ENCODE results near the gene MSH3. TPM values are rescaled to one million over a fixed set of nuclear protein-coding genes. Genes with fewer than 3 reads are reported as not detected.

MSH3 gene
- total RNA-seq, 8 experiments from 2014 or later: 9.7 to 25.1 (median 15.7) TPM

- WGBS, 10 experiments: 30 to 93% (median 80%) methylated on average over 1 to 3 of the region's 5 CpGs; no CpG with 5 or more reads in 5 of the 10 experiments
- ATAC-seq (replicated peaks in 6 of 8): no peak
- no peak overlapping the region for H3K27ac ChIP-seq
- H3K4me3 ChIP-seq: no peak overlapping the region
- in situ Hi-C loops (cut with MboI; ENCODE audit: low pct_unique_long_range_greater_than_20kb in 2 of 9, low sequenced_read_pairs in 9 of 9, unreplicated experiment in 9 of 9): no loop called here
- no peaks in the 10 kb centered on the region for H3K4me1 ChIP-seq (replicated peaks in 1 of 2)
Observed at GRCh38 chr5:80796846-80797245, 142.4 kb downstream of the MSH3 start.

GRCh38 chr5:80797428-80798024 lies 143.1 kb downstream of the MSH3 start:
- in situ Hi-C loops (cut with MboI; ENCODE audit: low pct_unique_long_range_greater_than_20kb in 2 of 9, low sequenced_read_pairs in 9 of 9, unreplicated experiment in 9 of 9): no loop called here
- no peak for ATAC-seq (replicated peaks in 6 of 8)
- Histone ChIP-seq H3K4me3 (no peak overlapping the region), H3K4me1 (replicated peaks in 1 of 2) (no peaks in the 10 kb centered on the region), H3K27ac (no peak overlapping the region)
- WGBS, 10 experiments: 85 to 100% (median 91%) methylated on average over 1 to 4 of the region's 5 CpGs; no CpG with 5 or more reads in 3 of the 10 experiments

GRCh38 chr5:80798166-80798565 lies 143.7 kb downstream of the MSH3 start:
- no peak for ATAC-seq (replicated peaks in 6 of 8)
- H3K27ac ChIP-seq: no peak overlapping the region
- in situ Hi-C loops (cut with MboI; ENCODE audit: low pct_unique_long_range_greater_than_20kb in 2 of 9, low sequenced_read_pairs in 9 of 9, unreplicated experiment in 9 of 9): no loop called here
- 80 to 100% (median 100%) methylated on average over 1 of the region's 1 CpG; no CpG with 5 or more reads in 6 of the 10 experiments for WGBS, 10 experiments
- H3K4me3 ChIP-seq: no peak overlapping the region
- H3K4me1 ChIP-seq (replicated peaks in 1 of 2): no peaks in the 10 kb centered on the region

GRCh38 chr5:80798633-80799032 lies 144.2 kb downstream of the MSH3 start:
- no peak for ATAC-seq (replicated peaks in 6 of 8)

GRCh38 chr5:80799041-80799440 lies 144.6 kb downstream of the MSH3 start:
- H3K4me3 ChIP-seq: no peak overlapping the region
- in situ Hi-C loops (cut with MboI; ENCODE audit: low pct_unique_long_range_greater_than_20kb in 2 of 9, low sequenced_read_pairs in 9 of 9, unreplicated experiment in 9 of 9): no loop called here
- WGBS, 10 experiments: 70 to 100% (median 83%) methylated on average over 1 to 3 of the region's 4 CpGs
- no peak for ATAC-seq (replicated peaks in 6 of 8)
- H3K4me1 ChIP-seq (replicated peaks in 1 of 2): no peaks in the 10 kb centered on the region
- no peak overlapping the region for H3K27ac ChIP-seq

More at GRCh38 chr5:80798633-80799032, 144.2 kb downstream of the MSH3 start:
- H3K4me3 ChIP-seq: no peak overlapping the region
- H3K27ac ChIP-seq: no peak overlapping the region
- in situ Hi-C loops (cut with MboI; ENCODE audit: low pct_unique_long_range_greater_than_20kb in 2 of 9, low sequenced_read_pairs in 9 of 9, unreplicated experiment in 9 of 9): no loop called here
- H3K4me1 ChIP-seq (replicated peaks in 1 of 2): no peaks in the 10 kb centered on the region

GRCh38 chr5:80799573-80799972 lies 145.1 kb downstream of the MSH3 start:
- Histone ChIP-seq H3K27ac (no peak overlapping the region), H3K4me1 (replicated peaks in 1 of 2) (no peaks in the 10 kb centered on the region), H3K4me3 (no peak overlapping the region)
- no peak for ATAC-seq (replicated peaks in 6 of 8)
- in situ Hi-C loops (cut with MboI; ENCODE audit: low pct_unique_long_range_greater_than_20kb in 2 of 9, low sequenced_read_pairs in 9 of 9, unreplicated experiment in 9 of 9): no loop called here
- WGBS, 10 experiments: 89 to 100% (median 100%) methylated on average over 1 to 2 of the region's 2 CpGs

GRCh38 chr5:80804332-80804731 lies 149.9 kb downstream of the MSH3 start:
- Histone ChIP-seq H3K27ac (no peak overlapping the region), H3K4me1 (replicated peaks in 1 of 2) (no peaks in the 10 kb centered on the region), H3K4me3 (no peak overlapping the region)
- no peak for ATAC-seq (replicated peaks in 6 of 8)
- WGBS, 10 experiments: 83 to 100% (median 100%) methylated on average over 1 of the region's 1 CpG; no CpG with 5 or more reads in 7 of the 10 experiments
- in situ Hi-C loops (cut with MboI; ENCODE audit: low pct_unique_long_range_greater_than_20kb in 2 of 9, low sequenced_read_pairs in 9 of 9, unreplicated experiment in 9 of 9): no loop called here

GRCh38 chr5:80805038-80805437 lies 150.6 kb downstream of the MSH3 start:
- WGBS, 10 experiments: 95 to 100% (median 100%) methylated on average over 1 to 2 of the region's 2 CpGs; no CpG with 5 or more reads in 3 of the 10 experiments
- Histone ChIP-seq H3K27ac (no peak overlapping the region), H3K4me1 (replicated peaks in 1 of 2) (no peaks in the 10 kb centered on the region), H3K4me3 (no peak overlapping the region)
- in situ Hi-C loops (cut with MboI; ENCODE audit: low pct_unique_long_range_greater_than_20kb in 2 of 9, low sequenced_read_pairs in 9 of 9, unreplicated experiment in 9 of 9): no loop called here
- ATAC-seq (replicated peaks in 6 of 8): no peak

GRCh38 chr5:80806929-80807328 lies 152.5 kb downstream of the MSH3 start:
- Histone ChIP-seq H3K4me3 (no peak overlapping the region), H3K4me1 (replicated peaks in 1 of 2) (no peaks in the 10 kb centered on the region), H3K27ac (no peak overlapping the region)
- ATAC-seq (replicated peaks in 6 of 8): no peak
- in situ Hi-C loops (cut with MboI; ENCODE audit: low pct_unique_long_range_greater_than_20kb in 2 of 9, low sequenced_read_pairs in 9 of 9, unreplicated experiment in 9 of 9): no loop called here

- H3K4me1 ChIP-seq (replicated peaks in 1 of 2): no peaks in the 10 kb centered on the region
- no peak for ATAC-seq (replicated peaks in 6 of 8)
- in situ Hi-C loops (cut with MboI; ENCODE audit: low pct_unique_long_range_greater_than_20kb in 2 of 9, low sequenced_read_pairs in 9 of 9, unreplicated experiment in 9 of 9): no loop called here
- no peak overlapping the region for H3K27ac ChIP-seq
- WGBS, 10 experiments: 91 to 100% (median 96%) methylated on average over 1 to 3 of the region's 3 CpGs
- no peak overlapping the region for H3K4me3 ChIP-seq
Observed at GRCh38 chr5:80809451-80809850, 155.0 kb downstream of the MSH3 start.

- no peak overlapping the region for H3K27ac ChIP-seq
- H3K4me1 ChIP-seq (replicated peaks in 1 of 2): no peaks in the 10 kb centered on the region
- WGBS, 10 experiments: 89 to 100% (median 100%) methylated on average over 1 of the region's 1 CpG; no CpG with 5 or more reads in 1 of the 10 experiments
- no peak for ATAC-seq (replicated peaks in 6 of 8)
- in situ Hi-C loops (cut with MboI; ENCODE audit: low pct_unique_long_range_greater_than_20kb in 2 of 9, low sequenced_read_pairs in 9 of 9, unreplicated experiment in 9 of 9): no loop called here
- H3K4me3 ChIP-seq: no peak overlapping the region
Observed at GRCh38 chr5:80810425-80810824, 156.0 kb downstream of the MSH3 start.

GRCh38 chr5:80816590-80816989 lies 162.1 kb downstream of the MSH3 start:
- H3K4me3 ChIP-seq: no peak overlapping the region
- in situ Hi-C loops (cut with MboI; ENCODE audit: low pct_unique_long_range_greater_than_20kb in 2 of 9, low sequenced_read_pairs in 9 of 9, unreplicated experiment in 9 of 9): no loop called here
- whole genome bisulfite sequencing, 10 experiments: 91 to 100% (median 100%) methylated on average over 2 to 3 of the region's 3 CpGs; no CpG with 5 or more reads in 1 of the 10 experiments
- ATAC-seq (replicated peaks in 6 of 8): no peak
- H3K4me1 ChIP-seq (replicated peaks in 1 of 2): no peaks in the 10 kb centered on the region
- H3K27ac ChIP-seq: no peak overlapping the region

GRCh38 chr5:80820685-80821084 lies 166.2 kb downstream of the MSH3 start:
- in situ Hi-C loops (cut with MboI; ENCODE audit: low pct_unique_long_range_greater_than_20kb in 2 of 9, low sequenced_read_pairs in 9 of 9, unreplicated experiment in 9 of 9): no loop called here
- Histone ChIP-seq H3K4me1 (replicated peaks in 1 of 2) (no peaks in the 10 kb centered on the region), H3K27ac (no peak overlapping the region), H3K4me3 (no peak overlapping the region)
- WGBS, 10 experiments: 80 to 100% (median 96%) methylated on average over 1 to 3 of the region's 3 CpGs; no CpG with 5 or more reads in 2 of the 10 experiments
- ATAC-seq (replicated peaks in 6 of 8): no peak

- Histone ChIP-seq H3K4me3 (no peak overlapping the region), H3K4me1 (replicated peaks in 1 of 2) (no peaks in the 10 kb centered on the region), H3K27ac (no peak overlapping the region)
- whole genome bisulfite sequencing, 10 experiments: 88 to 100% (median 100%) methylated on average over 1 of the region's 1 CpG; no CpG with 5 or more reads in 4 of the 10 experiments
- in situ Hi-C loops (cut with MboI; ENCODE audit: low pct_unique_long_range_greater_than_20kb in 2 of 9, low sequenced_read_pairs in 9 of 9, unreplicated experiment in 9 of 9): no loop called here
- ATAC-seq (replicated peaks in 6 of 8): no peak
Observed at GRCh38 chr5:80822640-80823039, 168.2 kb downstream of the MSH3 start.

Data from motor neuron (in vitro differentiated cells).